HepG2 (cell line): ENCODE measurements around the gene TMCC2. TPM values are rescaled to one million over a fixed set of nuclear protein-coding genes. Genes with fewer than 3 reads are reported as not detected.

Experiments used
- ATAC-seq: fragments of 200-7000 bp; cut with Tn5 transposase; 3 replicates; pipeline ENCODE4 v1.9.1; 2020; ENCODE audit warnings: mild to moderate bottlenecking, moderate library complexity
- BruUV-seq: library from RNA; stranded (reverse); fragments of 400-500 nt; replicated peaks from 2 replicates; lab custom pipeline; 2021; lab: Mats Ljungman, UMichigan
- CTCF ChIA-PET: fragments of 300-600 bp; formaldehyde crosslinking; extraction: SDS; loops from one replicate; lab custom pipeline; 2021; ENCODE audit warnings: low total read pairs, inconsistent platforms, low intra/inter-chr PET ratio; lab: Yijun Ruan, JAX
- POLR2A ChIA-PET: fragments of 350-600 bp; sonication (Branson Sonifier 250); formaldehyde crosslinking; loops from one replicate; lab custom pipeline; 2020; ENCODE audit warnings: antibody characterized with exemption, inconsistent platforms; lab: Yijun Ruan, JAX
- DNase-seq: peaks from one replicate; pipeline ENCODE4 v3.0.0-alpha.2; 2015; ENCODE audit warnings: low spot score
- FAIRE-seq: peaks from 3 replicates; lab custom pipeline; 2011; peaks lifted over from hg19 to GRCh38; lab: Jason Lieb, UNC
- H2AFZ ChIP-seq: one replicate; pipeline ENCODE4 v1.6.1; 2011; ENCODE audit warnings: low read length, inconsistent platforms
- H3K27ac ChIP-seq: fragments of 300-600 bp; 3 replicates; pipeline ENCODE4 v1.8.0; 2011; ENCODE audit warnings: mixed run types, mild to moderate bottlenecking, mixed read lengths, low read length, inconsistent platforms; ENCODE audit not compliant: insufficient read depth; ENCODE audit errors: extremely low read length
- H3K27me3 ChIP-seq, 2 experiments: fragments of 200-600 bp in 1 of 2; 2 replicates in 1 of 2; 3 replicates in 1 of 2; pipeline versions ENCODE4 v1.6.0 to v1.8.0; 2011; ENCODE audit warnings: low read length in 2 of 2, mild to moderate bottlenecking in 2 of 2, moderate library complexity in 2 of 2, inconsistent platforms in 1 of 2; ENCODE audit not compliant: insufficient read depth in 2 of 2, control insufficient read depth in 1 of 2
- H3K36me3 ChIP-seq, 2 experiments: fragments of 200-600 bp in 1 of 2; replicated peaks in 1 of 2; 2 replicates in 1 of 2; 3 replicates in 1 of 2; pipeline versions ENCODE4 v1.5.1 to v1.8.0; 2011; ENCODE audit warnings: low read length in 2 of 2, inconsistent platforms in 1 of 2; ENCODE audit not compliant: insufficient read depth in 2 of 2, control insufficient read depth in 1 of 2
- H3K4me1 ChIP-seq: 2 replicates; pipeline ENCODE4 v1.5.1; 2012; ENCODE audit warnings: low read length, inconsistent platforms; ENCODE audit not compliant: insufficient read depth
- H3K4me2 ChIP-seq: 2 replicates; pipeline ENCODE4 v1.6.0; 2011; ENCODE audit warnings: low read depth, low read length, inconsistent platforms
- H3K4me3 ChIP-seq, 3 experiments: fragments of 200-600 bp in 1 of 3; sonication (generic), shearing (Covaris generic) in 1 of 3; replicated peaks in 1 of 3; 2 replicates each; pipeline ENCODE4 v1.5.1; 2011 to 2016; ENCODE audit warnings: low read length in 3 of 3, inconsistent platforms in 2 of 3, low read depth in 2 of 3, mild to moderate bottlenecking in 2 of 3, control low read depth in 1 of 3, mixed read lengths in 1 of 3; ENCODE audit not compliant: insufficient read depth in 1 of 3
- H3K79me2 ChIP-seq: one replicate; pipeline ENCODE4 v1.6.1; 2011; ENCODE audit warnings: low read length, inconsistent platforms; ENCODE audit not compliant: insufficient read depth
- H3K9ac ChIP-seq: 2 replicates; pipeline ENCODE4 v1.6.0; 2011; ENCODE audit warnings: mild to moderate bottlenecking, low read depth, low read length, inconsistent platforms; ENCODE audit not compliant: insufficient read depth
- H3K9me3 ChIP-seq: 2 replicates; pipeline ENCODE4 v1.5.1; 2012; ENCODE audit warnings: mild to moderate bottlenecking, low read length
- H4K20me1 ChIP-seq: 2 replicates; pipeline ENCODE4 v1.6.0; 2011; ENCODE audit warnings: inconsistent platforms, mild to moderate bottlenecking, low read length, moderate library complexity; ENCODE audit not compliant: insufficient read depth
- FLYWCH1 ChIP-seq: sonication (generic); formaldehyde crosslinking; IDR thresholded peaks from 2 replicates; pipeline ENCODE4 v1.8.1; 2023; ENCODE audit warnings: mild to moderate bottlenecking, missing genetic modification reagents
- KDM3A ChIP-seq: IDR thresholded peaks from 2 replicates; pipeline ENCODE4 v1.6.1; 2018; ENCODE audit warnings: low read depth, missing compliant biosample characterization
- ZNF329 ChIP-seq: sonication (generic); formaldehyde crosslinking; IDR thresholded peaks from 2 replicates; pipeline ENCODE4 v1.9.0; 2021; ENCODE audit warnings: low read depth, mild to moderate bottlenecking, missing genetic modification reagents
- ZNF615 ChIP-seq: sonication (generic); formaldehyde crosslinking; IDR thresholded peaks from 2 replicates; pipeline ENCODE4 v1.5.0; 2020; ENCODE audit warnings: mild to moderate bottlenecking, missing genetic modification reagents, borderline replicate concordance
- ZNF687 ChIP-seq: sonication (generic); formaldehyde crosslinking; IDR thresholded peaks from 2 replicates; pipeline ENCODE4 v1.5.1; 2020; ENCODE audit warnings: mild to moderate bottlenecking, missing genetic modification reagents, moderate library complexity
- WGBS: methylation state at CpG from one replicate; pipeline ENCODE4 v1.1.6; 2017; ENCODE audit warnings: low lambda C conversion rate; 5-methylcytosine and 5-hydroxymethylcytosine counted together
- in situ Hi-C: cut with HindIII; loops from 2 replicates; pipeline ENCODE4 v1.10.0; 2017; ENCODE audit warnings: low pct_unique_long_range_greater_than_20kb; ENCODE audit not compliant: extremely low pct_ligation_motif_present
- intact Hi-C: fragments of 100-400 bp; cut with micrococcal nuclease; formaldehyde crosslinking; loops from one replicate; pipeline ENCODE4 v1.10.0; 2022; ENCODE audit not compliant: unreplicated experiment
- polyA plus RNA-seq, 8 experiments: library from polyadenylated mRNA; depleted of rRNA in 3 of 8; stranded (reverse) in 7 of 8; unstranded in 1 of 8; fragments of >200 nt; fragmentation: Illumina TruSeq in 4 of 8; extraction: Trizol in 4 of 8; gene quantifications; 2 replicates each; pipeline versions ENCODE4 v1.2.1 to v1.2.3, GENCODE V29; 2011 to 2016; ENCODE audit warnings: low read depth in 4 of 8, missing spikeins in 1 of 8, mixed read lengths in 1 of 8; ENCODE audit not compliant: insufficient read depth in 1 of 8
- total RNA-seq, 5 experiments: library from RNA; depleted of rRNA; stranded (reverse); fragments of >200 nt; fragmentation: Illumina TruSeq; extraction: Trizol; gene quantifications; 2 replicates each; pipeline ENCODE4 v1.2.3, GENCODE V29; 2016; ENCODE audit warnings: low read depth in 1 of 5
- TF ChIP-seq, protein P1 (sequence below): sonication (generic); formaldehyde crosslinking; IDR thresholded peaks from 2 replicates; pipeline ENCODE4 v1.4.0; 2020; ENCODE audit warnings: missing genetic modification reagents, borderline replicate concordance

The TMCC2 gene
- total and polyA plus RNA-seq, 2 of the 13 experiments (the other 11 are each of a cell fraction or from before 2014, with no cell fraction given) = 0.12 to 0.24 TPM

DNA sequence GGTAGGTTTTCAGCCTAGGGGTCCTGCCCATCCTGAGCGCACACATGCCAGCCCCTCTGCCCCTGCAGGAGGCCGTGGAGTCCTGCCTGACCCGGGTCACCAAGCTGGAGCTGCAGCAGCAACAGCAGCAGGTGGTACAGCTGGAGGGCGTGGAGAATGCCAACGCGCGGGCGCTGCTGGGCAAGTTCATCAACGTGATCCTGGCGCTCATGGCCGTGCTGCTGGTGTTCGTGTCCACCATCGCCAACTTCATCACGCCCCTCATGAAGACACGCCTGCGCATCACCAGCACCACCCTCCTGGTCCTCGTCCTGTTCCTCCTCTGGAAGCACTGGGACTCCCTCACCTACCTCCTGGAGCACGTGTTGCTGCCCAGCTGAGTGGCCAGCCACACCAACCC, 44.0 kb downstream of the TMCC2 start (continued):
- peak; percentile 1 for TF ChIP-seq ZNF687 (CRISPR knock-in tag)

- peaks cover 32% of the 10 kb centered on the region for H3K4me1 ChIP-seq
- in situ Hi-C loops (loop anchor here (5.0 kb wide), 1 partner anchor 50 kb away; the partner anchor contains the start of gene NUAK2), intact Hi-C loops (no loop called here)
- H2AFZ ChIP-seq = no peak overlapping the region
- ChIA-PET POLR2A (no interaction called here), CTCF (interaction anchor here (1.5 to 5.5 kb wide), 2 partner anchors 51 to 63 kb away, joined by 9 to 150 read pairs; partner anchors contain the start of gene NUAK2)
- no peaks in the 10 kb centered on the region for H3K9me3 ChIP-seq
- H4K20me1 ChIP-seq = no peaks in the 10 kb centered on the region
- no peak overlapping the region for H3K4me2 ChIP-seq
- H3K27me3 ChIP-seq = peaks cover 2 to 27% of the 10 kb centered on the region in 2 experiments; a peak in 4 of 5 replicates
- 5% methylated on average over 3 of the region's 3 CpGs for WGBS
- H3K9ac ChIP-seq = no peak overlapping the region
- ATAC-seq (no peak), DNase-seq (no peak), FAIRE-seq (no peak)
- TF ChIP-seq, protein P1, sequence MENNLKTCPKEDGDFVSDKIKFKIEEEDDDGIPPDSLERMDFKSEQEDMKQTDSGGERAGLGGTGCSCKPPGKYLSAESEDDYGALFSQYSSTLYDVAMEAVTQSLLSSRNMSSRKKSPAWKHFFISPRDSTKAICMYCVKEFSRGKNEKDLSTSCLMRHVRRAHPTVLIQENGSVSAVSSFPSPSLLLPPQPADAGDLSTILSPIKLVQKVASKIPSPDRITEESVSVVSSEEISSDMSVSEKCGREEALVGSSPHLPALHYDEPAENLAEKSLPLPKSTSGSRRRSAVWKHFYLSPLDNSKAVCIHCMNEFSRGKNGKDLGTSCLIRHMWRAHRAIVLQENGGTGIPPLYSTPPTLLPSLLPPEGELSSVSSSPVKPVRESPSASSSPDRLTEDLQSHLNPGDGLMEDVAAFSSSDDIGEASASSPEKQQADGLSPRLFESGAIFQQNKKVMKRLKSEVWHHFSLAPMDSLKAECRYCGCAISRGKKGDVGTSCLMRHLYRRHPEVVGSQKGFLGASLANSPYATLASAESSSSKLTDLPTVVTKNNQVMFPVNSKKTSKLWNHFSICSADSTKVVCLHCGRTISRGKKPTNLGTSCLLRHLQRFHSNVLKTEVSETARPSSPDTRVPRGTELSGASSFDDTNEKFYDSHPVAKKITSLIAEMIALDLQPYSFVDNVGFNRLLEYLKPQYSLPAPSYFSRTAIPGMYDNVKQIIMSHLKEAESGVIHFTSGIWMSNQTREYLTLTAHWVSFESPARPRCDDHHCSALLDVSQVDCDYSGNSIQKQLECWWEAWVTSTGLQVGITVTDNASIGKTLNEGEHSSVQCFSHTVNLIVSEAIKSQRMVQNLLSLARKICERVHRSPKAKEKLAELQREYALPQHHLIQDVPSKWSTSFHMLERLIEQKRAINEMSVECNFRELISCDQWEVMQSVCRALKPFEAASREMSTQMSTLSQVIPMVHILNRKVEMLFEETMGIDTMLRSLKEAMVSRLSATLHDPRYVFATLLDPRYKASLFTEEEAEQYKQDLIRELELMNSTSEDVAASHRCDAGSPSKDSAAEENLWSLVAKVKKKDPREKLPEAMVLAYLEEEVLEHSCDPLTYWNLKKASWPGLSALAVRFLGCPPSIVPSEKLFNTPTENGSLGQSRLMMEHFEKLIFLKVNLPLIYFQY = no peak
- no peak for TF ChIP-seq ZNF329 (CRISPR knock-in tag)
- TF ChIP-seq KDM3A (CRISPR knock-in tag) = no peak
- no peak for TF ChIP-seq FLYWCH1 (CRISPR knock-in tag)
- TF ChIP-seq ZNF615 (CRISPR knock-in tag) = no peak
- no peaks in the 10 kb centered on the region for H3K36me3 ChIP-seq
- no peaks in the 10 kb centered on the region for H3K79me2 ChIP-seq
- no peak overlapping the region for H3K27ac ChIP-seq
- no TSS peak for BruUV-seq
- H3K4me3 ChIP-seq = no peak overlapping the region
Measured at GRCh38 chr1:205272536-205272935, 44.8 kb downstream of the TMCC2 start.
